GM23338 (cell line): Measurements from ENCODE around the gene PDCD4.

Experiments
- CREB1 ChIP-seq: fragments of 250-450 bp; sonication (Bioruptor Pico); IDR thresholded peaks from 2 replicates; pipeline ENCODE4 v1.5.0; 2020; ENCODE audit warnings: low read depth, mild to moderate bottlenecking, moderate library complexity
- EZH2 ChIP-seq: fragments of 200-600 bp; sonication (generic); IDR thresholded peaks from one replicate; pipeline ENCODE4 v1.8.0; 2017; ENCODE audit warnings: antibody characterized with exemption, mild to moderate bottlenecking, low read depth; ENCODE audit not compliant: unreplicated experiment
- EZH2phosphoT487 ChIP-seq: fragments of 200-600 bp; sonication (generic); IDR thresholded peaks from one replicate; pipeline ENCODE4 v1.8.1; 2018; ENCODE audit warnings: antibody characterized with exemption; ENCODE audit not compliant: unreplicated experiment
- POLR2AphosphoS5 ChIP-seq: IDR thresholded peaks from 2 replicates; pipeline ENCODE4 v1.6.1; 2016; ENCODE audit warnings: antibody characterized with exemption, low read depth
- REST ChIP-seq: IDR thresholded peaks from one replicate; pipeline ENCODE4 v1.6.1; 2018; ENCODE audit warnings: antibody characterized with exemption; ENCODE audit not compliant: unreplicated experiment
- ZNF331 ChIP-seq: fragments of 250-450 bp; sonication (Bioruptor Pico); IDR thresholded peaks from 2 replicates; pipeline ENCODE4 v1.5.0; 2020; ENCODE audit warnings: low read depth, mild to moderate bottlenecking, moderate library complexity
- TF ChIP-seq, protein P1 (sequence below), 2 experiments: fragments of 200-600 bp in 1 of 2; sonication (generic) in 1 of 2; conservative IDR thresholded peaks; 2 replicates each; pipeline versions ENCODE4 v1.5.1 to v1.6.1; 2016 to 2017; ENCODE audit warnings: antibody characterized with exemption in 2 of 2, low read depth in 2 of 2, mild to moderate bottlenecking in 2 of 2, moderate library complexity in 1 of 2
- TF ChIP-seq, protein P2 (sequence below): IDR thresholded peaks from 2 replicates; pipeline ENCODE4 v1.6.1; 2016; ENCODE audit warnings: antibody characterized with exemption

- TF ChIP-seq, protein P1, sequence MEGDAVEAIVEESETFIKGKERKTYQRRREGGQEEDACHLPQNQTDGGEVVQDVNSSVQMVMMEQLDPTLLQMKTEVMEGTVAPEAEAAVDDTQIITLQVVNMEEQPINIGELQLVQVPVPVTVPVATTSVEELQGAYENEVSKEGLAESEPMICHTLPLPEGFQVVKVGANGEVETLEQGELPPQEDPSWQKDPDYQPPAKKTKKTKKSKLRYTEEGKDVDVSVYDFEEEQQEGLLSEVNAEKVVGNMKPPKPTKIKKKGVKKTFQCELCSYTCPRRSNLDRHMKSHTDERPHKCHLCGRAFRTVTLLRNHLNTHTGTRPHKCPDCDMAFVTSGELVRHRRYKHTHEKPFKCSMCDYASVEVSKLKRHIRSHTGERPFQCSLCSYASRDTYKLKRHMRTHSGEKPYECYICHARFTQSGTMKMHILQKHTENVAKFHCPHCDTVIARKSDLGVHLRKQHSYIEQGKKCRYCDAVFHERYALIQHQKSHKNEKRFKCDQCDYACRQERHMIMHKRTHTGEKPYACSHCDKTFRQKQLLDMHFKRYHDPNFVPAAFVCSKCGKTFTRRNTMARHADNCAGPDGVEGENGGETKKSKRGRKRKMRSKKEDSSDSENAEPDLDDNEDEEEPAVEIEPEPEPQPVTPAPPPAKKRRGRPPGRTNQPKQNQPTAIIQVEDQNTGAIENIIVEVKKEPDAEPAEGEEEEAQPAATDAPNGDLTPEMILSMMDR (conservative IDR thresholded peaks at IDR 0.05; ENCODE audit: low read depth in 2 of 2) = no peak
- TF ChIP-seq EZH2phosphoT487 = no peak
- TF ChIP-seq ZNF331 = no peak
- no peak for TF ChIP-seq CREB1 (CRISPR knock-in tag)
- TF ChIP-seq EZH2 = no peak
- no peak for TF ChIP-seq POLR2AphosphoS5
- no peak for TF ChIP-seq REST
- TF ChIP-seq, protein P2, sequence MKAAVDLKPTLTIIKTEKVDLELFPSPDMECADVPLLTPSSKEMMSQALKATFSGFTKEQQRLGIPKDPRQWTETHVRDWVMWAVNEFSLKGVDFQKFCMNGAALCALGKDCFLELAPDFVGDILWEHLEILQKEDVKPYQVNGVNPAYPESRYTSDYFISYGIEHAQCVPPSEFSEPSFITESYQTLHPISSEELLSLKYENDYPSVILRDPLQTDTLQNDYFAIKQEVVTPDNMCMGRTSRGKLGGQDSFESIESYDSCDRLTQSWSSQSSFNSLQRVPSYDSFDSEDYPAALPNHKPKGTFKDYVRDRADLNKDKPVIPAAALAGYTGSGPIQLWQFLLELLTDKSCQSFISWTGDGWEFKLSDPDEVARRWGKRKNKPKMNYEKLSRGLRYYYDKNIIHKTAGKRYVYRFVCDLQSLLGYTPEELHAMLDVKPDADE = no peak
Observed at GRCh38 chr10:110946496-110946895, 74.8 kb downstream of the PDCD4 start.
